ENCODE measurements around the gene ICOSLG. TPM values are rescaled to one million over a fixed set of nuclear protein-coding genes. Genes with fewer than 3 reads are reported as not detected.

The ICOSLG gene
- total RNA-seq, 4 donors from 2014 or later, result 2.6 to 5.2 (median 3.1) TPM

Small RNAs within 50 kb of the gene (small RNA-seq; reads per million reads assigned to genes)
- not detected for gene AP001059.3

Other genes with a start within 250 kb of the ICOSLG start
- gene TRAPPC10, start 228.6 kb downstream of the ICOSLG start, total RNA-seq, result 10 to 100 TPM; 27.7 to 53.8 (median 38.4) TPM
- 10 to 100 TPM in 3 of 4 donors, 1 to 10 TPM in 1; 4.7 to 22.0 (median 14.2) TPM for gene PWP2, start 133.5 kb downstream of the ICOSLG start, total RNA-seq
- gene GATD3, start 107.3 kb downstream of the ICOSLG start, total RNA-seq, result 10 to 100 TPM; 14.9 to 45.0 (median 30.2) TPM
- not detected for gene DNMT3L, start 21.0 kb upstream of the ICOSLG start, total RNA-seq
- under 1 TPM in 1 of 4 donors, not detected in 3; 0.30 TPM for gene AIRE, start 44.9 kb upstream of the ICOSLG start, total RNA-seq
- gene PFKL, start 59.1 kb upstream of the ICOSLG start, total RNA-seq, result 100 to 1,000 TPM in 3 of 4 donors, 10 to 100 TPM in 1; 94.6 to 155 (median 141) TPM
- 10 to 100 TPM; 38.0 to 69.8 (median 61.2) TPM for gene CFAP410, start 98.4 kb upstream of the ICOSLG start, total RNA-seq
- gene TRPM2, start 112.7 kb upstream of the ICOSLG start, total RNA-seq, result 10 to 100 TPM in 1 of 4 donors, 1 to 10 TPM in 3; 4.9 to 10.3 (median 7.8) TPM
- gene LRRC3, start 214.6 kb upstream of the ICOSLG start, total RNA-seq, result 1 to 10 TPM; 2.0 to 8.0 (median 3.8) TPM